BLaER1 (cell line): ENCODE data around the gene LSM7.

ENCODE experiments used
- H3K27ac ChIP-seq: shearing (Covaris generic); formaldehyde crosslinking; 2 replicates; pipeline ENCODE4 v1.8.1; 2022
- H3K27me3 ChIP-seq: shearing (Covaris generic); formaldehyde crosslinking; 2 replicates; pipeline ENCODE4 v1.8.1; 2022
- H3K36me3 ChIP-seq: shearing (Covaris generic); formaldehyde crosslinking; 2 replicates; pipeline ENCODE4 v1.8.1; 2022
- H3K4me1 ChIP-seq: shearing (Covaris generic); formaldehyde crosslinking; 2 replicates; pipeline ENCODE4 v1.8.1; 2022
- H3K4me2 ChIP-seq: shearing (Covaris generic); formaldehyde crosslinking; 2 replicates; pipeline ENCODE4 v1.8.1; 2022
- H3K4me3 ChIP-seq: shearing (Covaris generic); formaldehyde crosslinking; 2 replicates; pipeline ENCODE4 v1.8.1; 2022
- H3K9ac ChIP-seq: shearing (Covaris generic); formaldehyde crosslinking; 2 replicates; pipeline ENCODE4 v1.8.1; 2022
- H3K9me3 ChIP-seq: shearing (Covaris generic); formaldehyde crosslinking; 2 replicates; pipeline ENCODE4 v1.8.1; 2022
- H4K20me1 ChIP-seq: shearing (Covaris generic); formaldehyde crosslinking; 2 replicates; pipeline ENCODE4 v1.8.1; 2022
- Cebpa-rat ChIP-seq: shearing (Covaris generic); IDR thresholded peaks from 2 replicates; pipeline ENCODE4 v1.8.1; 2022

LSM7 gene

GRCh38 chr19:2317756-2318155 is 10.6 kb downstream of the LSM7 start:
- Histone ChIP-seq H3K27me3 (no peaks in the 10 kb centered on the region), H3K9ac (peak overlapping the region; percentile 57), H3K4me2 (peak overlapping the region; percentile 76), H3K4me1 (peaks cover 80% of the 10 kb centered on the region), H3K4me3 (no peak overlapping the region), H3K9me3 (peaks cover 11% of the 10 kb centered on the region), H3K27ac (peak overlapping the region; percentile 66), H3K36me3 (peaks cover 20% of the 10 kb centered on the region), H4K20me1 (peaks cover 21% of the 10 kb centered on the region)
- TF ChIP-seq Cebpa-rat, result no peak

DNA sequence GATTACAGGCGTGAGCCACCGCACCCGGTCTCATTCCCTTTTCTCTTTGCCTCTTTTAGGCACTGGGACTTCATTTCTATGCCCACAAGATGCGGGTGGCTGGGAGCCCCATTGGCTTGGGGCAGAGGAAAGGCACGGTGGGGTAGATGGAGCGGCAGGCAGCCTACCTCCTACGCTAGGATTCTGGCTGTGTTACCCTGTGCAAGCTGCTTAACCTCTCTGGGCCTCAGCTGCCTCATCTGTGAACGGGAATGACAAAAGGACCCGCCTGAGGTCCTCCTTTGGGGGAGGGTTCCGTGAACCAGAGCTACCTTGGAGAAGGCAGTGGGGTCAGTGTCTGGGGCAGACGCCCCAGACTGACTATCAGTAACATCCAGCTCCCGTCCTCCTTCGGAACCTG is 11.1 kb downstream of the LSM7 start:
- Histone ChIP-seq H3K9me3 (peaks cover 11% of the 10 kb centered on the region), H3K4me2 (peak overlapping the region; percentile 76), H3K27ac (peak overlapping the region; percentile 66), H3K27me3 (no peaks in the 10 kb centered on the region), H3K9ac (peak overlapping the region; percentile 57; the same call in 1 of the 2 replicates), H3K4me1 (peaks cover 80% of the 10 kb centered on the region), H3K4me3 (no peak overlapping the region), H3K36me3 (peaks cover 16% of the 10 kb centered on the region), H4K20me1 (peaks cover 17% of the 10 kb centered on the region)
- TF ChIP-seq Cebpa-rat, result no peak

GRCh38 chr19:2315818-2316353 is 12.5 kb downstream of the LSM7 start:
- Histone ChIP-seq H3K36me3 (peaks cover 3% of the 10 kb centered on the region), H4K20me1 (peaks cover 3% of the 10 kb centered on the region), H3K4me3 (0 out of 2 replicates have a peak overlapping the region, but pooled peaks have one; percentile 32), H3K9ac (peak overlapping the region; percentile 67), H3K4me1 (peaks cover 76% of the 10 kb centered on the region), H3K4me2 (peak overlapping the region; percentile 76), H3K27me3 (no peaks in the 10 kb centered on the region), H3K27ac (peak overlapping the region; percentile 77), H3K9me3 (peaks cover 11% of the 10 kb centered on the region)
- TF ChIP-seq Cebpa-rat, result no peak

DNA sequence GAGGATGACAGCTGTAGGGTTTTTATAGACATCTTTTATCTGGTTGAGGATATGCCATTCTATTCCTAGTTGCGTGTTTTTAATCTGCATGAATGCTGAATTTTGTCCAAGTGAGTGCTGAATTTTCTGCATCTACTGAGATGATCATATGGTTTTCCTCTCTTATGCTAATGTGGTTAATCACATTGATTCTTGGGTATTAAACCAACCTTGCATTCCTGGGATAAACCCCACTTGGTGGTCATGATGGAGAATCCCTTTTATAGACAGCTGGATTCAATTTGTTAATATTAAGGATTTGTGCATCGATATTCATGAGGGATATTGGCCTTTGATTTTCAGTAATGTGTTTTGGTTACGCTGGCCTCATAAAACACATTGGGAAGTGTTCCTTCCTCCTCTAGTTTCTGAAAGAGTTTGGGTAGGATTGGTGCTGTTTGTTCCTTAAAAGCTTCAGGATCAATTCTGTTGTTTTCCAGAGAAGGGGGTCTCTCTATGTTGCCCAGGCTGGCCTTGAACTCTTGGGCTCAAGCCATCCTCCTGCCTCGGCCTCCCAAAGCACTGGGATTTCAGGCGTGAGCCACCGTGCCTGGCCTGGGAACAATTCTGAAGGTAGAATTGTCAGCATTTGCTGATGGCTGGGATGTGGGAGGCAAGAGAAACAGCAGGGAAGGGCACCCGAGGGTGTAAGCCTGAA is 13.1 kb downstream of the LSM7 start:
- TF ChIP-seq Cebpa-rat, result no peak
- Histone ChIP-seq H3K27me3 (0 out of 2 replicates have a peak, but pooled peaks cover 2% of the 10 kb centered on the region), H3K9ac (no peak overlapping the region), H3K4me2 (peak overlapping the region; percentile 76), H3K36me3 (no peaks in the 10 kb centered on the region), H4K20me1 (no peaks in the 10 kb centered on the region), H3K9me3 (peaks cover 11% of the 10 kb centered on the region), H3K4me1 (peaks cover 77% of the 10 kb centered on the region), H3K27ac (peak overlapping the region; percentile 77), H3K4me3 (no peak overlapping the region)

GRCh38 chr19:2312820-2313501 is 15.4 kb downstream of the LSM7 start:
- Histone ChIP-seq H3K27ac (no peak overlapping the region), H4K20me1 (no peaks in the 10 kb centered on the region), H3K4me1 (peaks cover 76% of the 10 kb centered on the region), H3K9me3 (peaks cover 11% of the 10 kb centered on the region), H3K36me3 (no peaks in the 10 kb centered on the region), H3K9ac (no peak overlapping the region), H3K4me3 (no peak overlapping the region), H3K4me2 (peak overlapping the region; percentile 40), H3K27me3 (peaks cover 25% of the 10 kb centered on the region)
- no peak for TF ChIP-seq Cebpa-rat

- H3K36me3 ChIP-seq, result no peaks in the 10 kb centered on the region
- peaks cover 43% of the 10 kb centered on the region for H3K27me3 ChIP-seq
- H3K4me1 ChIP-seq, result peaks cover 73% of the 10 kb centered on the region
- no peak for TF ChIP-seq Cebpa-rat
- H4K20me1 ChIP-seq, result peaks cover 17% of the 10 kb centered on the region
- peaks cover 11% of the 10 kb centered on the region for H3K9me3 ChIP-seq
- H3K27ac ChIP-seq, result no peak overlapping the region
- no peak overlapping the region for H3K4me2 ChIP-seq
- H3K4me3 ChIP-seq, result no peak overlapping the region
- H3K9ac ChIP-seq, result no peak overlapping the region
Measured at GRCh38 chr19:2311093-2311492, 17.3 kb downstream of the LSM7 start.

DNA sequence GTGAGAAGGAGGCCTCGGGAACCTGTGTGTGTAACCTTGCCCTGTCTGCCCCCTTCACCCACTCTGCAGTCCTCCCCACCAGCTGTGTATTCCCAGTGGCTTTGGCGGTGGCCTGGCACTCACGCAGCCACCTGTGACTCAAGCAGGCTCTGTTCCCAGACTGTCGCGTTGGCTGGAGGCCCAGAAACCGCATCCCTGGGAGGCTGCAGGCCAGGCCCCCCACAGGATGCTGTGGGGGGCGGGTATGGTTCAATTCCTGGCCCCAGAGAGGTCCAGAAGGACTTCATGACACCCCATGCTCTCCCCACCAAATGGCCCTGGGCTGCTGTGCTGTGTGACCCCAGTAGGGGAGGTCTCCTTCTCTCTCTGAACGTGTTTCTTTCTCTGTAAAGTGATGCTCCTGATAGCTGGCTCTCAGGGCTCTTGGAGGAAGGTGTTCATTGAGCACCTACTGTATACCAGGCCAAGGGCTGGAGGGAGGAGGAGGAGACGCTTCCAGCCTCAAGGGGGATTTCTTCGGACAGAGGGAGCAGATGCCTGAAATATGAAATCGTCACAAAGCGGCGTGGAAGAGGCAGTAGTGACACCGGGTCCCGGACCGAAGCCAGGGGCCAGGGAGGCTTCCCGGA is 18.5 kb downstream of the LSM7 start:
- Histone ChIP-seq H3K4me2 (peak overlapping the region; percentile 81), H4K20me1 (peaks cover 30% of the 10 kb centered on the region), H3K9ac (no peak overlapping the region), H3K27ac (no peak overlapping the region), H3K4me1 (peaks cover 78% of the 10 kb centered on the region), H3K4me3 (no peak overlapping the region), H3K9me3 (peaks cover 5% of the 10 kb centered on the region), H3K27me3 (peaks cover 56% of the 10 kb centered on the region), H3K36me3 (no peaks in the 10 kb centered on the region)
- no peak for TF ChIP-seq Cebpa-rat

GRCh38 chr19:2308114-2308556 is 20.3 kb downstream of the LSM7 start, which contains the start of gene LINGO3:
LINGO3 (minus strand) TSS chr19:2308154; CDS start chr19:2291776, 16,378 bp downstream.
- peaks cover 46% of the 10 kb centered on the region for H4K20me1 ChIP-seq
- peaks cover 89% of the 10 kb centered on the region for H3K4me1 ChIP-seq
- no peak for TF ChIP-seq Cebpa-rat
- H3K27ac ChIP-seq, result no peak within 1 kb of the TSS
- no peak within 1 kb of the TSS for H3K9ac ChIP-seq
- H3K9me3 ChIP-seq, result no peaks in the 10 kb centered on the region
- H3K4me3 ChIP-seq, result peak within 1 kb of the TSS; percentile 57
- H3K36me3 ChIP-seq, result no peaks in the 10 kb centered on the region
- peak within 1 kb of the TSS; percentile 81 for H3K4me2 ChIP-seq
- peaks cover 73% of the 10 kb centered on the region for H3K27me3 ChIP-seq

- Histone ChIP-seq H3K9ac (no peak overlapping the region), H3K27me3 (peaks cover 79% of the 10 kb centered on the region), H3K4me2 (peak overlapping the region; percentile 81), H3K4me3 (peak overlapping the region; percentile 57), H3K4me1 (peaks cover 89% of the 10 kb centered on the region), H4K20me1 (peaks cover 51% of the 10 kb centered on the region), H3K36me3 (no peaks in the 10 kb centered on the region), H3K27ac (no peak overlapping the region), H3K9me3 (no peaks in the 10 kb centered on the region)
- TF ChIP-seq Cebpa-rat, result no peak
Measured at GRCh38 chr19:2307518-2308012, 20.8 kb downstream of the LSM7 start.
